Esophagus squamous epithelium (tissue), 4 donors: Measurements from ENCODE around the gene FRMD6.

Experiments used
- POLR2A ChIP-seq, 4 donors: fragments of 450-650 bp; IDR thresholded peaks; one replicate each; pipeline ENCODE4 v1.6.1; 2017; ENCODE audit warnings: antibody characterized with exemption in 4 of 4, mild to moderate bottlenecking in 4 of 4, moderate library complexity in 3 of 4
- TF ChIP-seq, protein P1 (sequence below), 6 experiments: fragments of 450-650 bp in 4 of 6; fragments of 200-600 bp in 2 of 6; sonication (generic) in 2 of 6; IDR thresholded peaks; one replicate each; pipeline ENCODE4 v1.5.1; 2016 to 2019; ENCODE audit warnings: antibody characterized with exemption in 6 of 6, mild to moderate bottlenecking in 4 of 6, moderate library complexity in 4 of 6

DNA sequence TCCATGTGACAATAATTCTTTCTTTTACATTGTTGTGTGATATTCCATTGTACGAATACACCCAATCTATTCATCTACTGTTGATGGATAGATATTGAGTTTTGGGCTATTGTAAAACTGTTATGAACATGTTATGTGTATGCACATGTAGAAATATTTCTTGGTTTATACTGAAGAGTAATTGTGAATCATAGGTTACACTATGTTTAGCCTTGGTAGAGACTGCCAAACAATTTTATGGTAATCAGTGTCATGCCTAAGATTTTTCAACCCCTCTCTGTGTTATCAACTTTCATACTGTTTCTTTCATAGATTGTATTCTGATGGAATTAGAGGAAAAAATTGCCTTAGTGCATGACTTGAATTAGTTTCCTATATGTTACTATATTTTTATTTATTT is 39.5 kb downstream of the FRMD6 start:
- TF ChIP-seq, protein P1, sequence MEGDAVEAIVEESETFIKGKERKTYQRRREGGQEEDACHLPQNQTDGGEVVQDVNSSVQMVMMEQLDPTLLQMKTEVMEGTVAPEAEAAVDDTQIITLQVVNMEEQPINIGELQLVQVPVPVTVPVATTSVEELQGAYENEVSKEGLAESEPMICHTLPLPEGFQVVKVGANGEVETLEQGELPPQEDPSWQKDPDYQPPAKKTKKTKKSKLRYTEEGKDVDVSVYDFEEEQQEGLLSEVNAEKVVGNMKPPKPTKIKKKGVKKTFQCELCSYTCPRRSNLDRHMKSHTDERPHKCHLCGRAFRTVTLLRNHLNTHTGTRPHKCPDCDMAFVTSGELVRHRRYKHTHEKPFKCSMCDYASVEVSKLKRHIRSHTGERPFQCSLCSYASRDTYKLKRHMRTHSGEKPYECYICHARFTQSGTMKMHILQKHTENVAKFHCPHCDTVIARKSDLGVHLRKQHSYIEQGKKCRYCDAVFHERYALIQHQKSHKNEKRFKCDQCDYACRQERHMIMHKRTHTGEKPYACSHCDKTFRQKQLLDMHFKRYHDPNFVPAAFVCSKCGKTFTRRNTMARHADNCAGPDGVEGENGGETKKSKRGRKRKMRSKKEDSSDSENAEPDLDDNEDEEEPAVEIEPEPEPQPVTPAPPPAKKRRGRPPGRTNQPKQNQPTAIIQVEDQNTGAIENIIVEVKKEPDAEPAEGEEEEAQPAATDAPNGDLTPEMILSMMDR (IDR thresholded peaks at IDR 0.05) = no peak
- no peak for TF ChIP-seq POLR2A (IDR thresholded peaks at IDR 0.05)
